Right cardiac atrium (tissue), 5 donors: ENCODE results near the gene USP13. TPM values are rescaled to one million over a fixed set of nuclear protein-coding genes. Genes with fewer than 3 reads are reported as not detected.

Experiments used
- ATAC-seq, 2 donors: fragments of 200-7000 bp; cut with Tn5 transposase; one replicate each; pipeline versions ENCODE4 v1.8.0 to v1.9.1; 2020; ENCODE audit warnings: moderate library complexity in 2 of 2, mild to moderate bottlenecking in 1 of 2
- DNase-seq, 3 donors: peaks; one replicate each; pipeline ENCODE4 v3.0.0-alpha.2; 2020
- H3K27ac ChIP-seq: one replicate; pipeline ENCODE4 v1.5.1; 2013; ENCODE audit warnings: mild to moderate bottlenecking, low read length, control low read depth, moderate library complexity
- H3K27me3 ChIP-seq: one replicate; pipeline ENCODE4 v1.6.1; 2013; ENCODE audit not compliant: control insufficient read depth, insufficient read depth
- H3K4me1 ChIP-seq: one replicate; pipeline ENCODE4 v1.6.1; 2013; ENCODE audit warnings: low read length; ENCODE audit not compliant: control insufficient read depth, insufficient read depth
- H3K4me3 ChIP-seq: one replicate; pipeline ENCODE4 v1.5.1; 2013; ENCODE audit warnings: low read length, control low read depth
- H3K9me3 ChIP-seq: one replicate; pipeline ENCODE4 v1.6.1; 2013; ENCODE audit warnings: low read length; ENCODE audit not compliant: control insufficient read depth
- WGBS: extraction: QIAGEN DNeasy Blood & Tissue Kit; methylation state at CpG from one replicate; pipeline ENCODE4 v1.1.7; 2013; 5-methylcytosine and 5-hydroxymethylcytosine counted together
- intact Hi-C, 4 donors: fragments of 100-400 bp; cut with DNase I; formaldehyde crosslinking; loops; one replicate each; pipeline versions ENCODE4 v1.11.0 to v1.14.0; 2022 to 2023
- polyA plus RNA-seq: library from polyadenylated mRNA; stranded (reverse); fragments of 200-250 nt; gene quantifications from one replicate; pipeline ENCODE4 v1.2.3, GENCODE V29; 2013
- total RNA-seq, 4 donors: library from RNA; stranded (reverse); fragmentation: NEBNext Ultra II Directional; extraction: Animal tissue kit (Norgen Biotek cat#: 25700); gene quantifications; one replicate each; pipeline ENCODE4 v1.2.1, GENCODE V29; 2021
- donor health status: healthy with polysubstance abuse.
- donor health status: DM: no; HTN: yes; CAD: no.
- donor health status: DM: no; HTN: no; CAD: no.
- donor health status: DM: no; HTN: yes; CAD: no; lungs with severe emphysema.
- donor health status: DM: yes; HTN: yes; CAD: no.

Gene USP13
- total and polyA plus RNA-seq, 5 donors = 20.0 to 101 (median 71.0) TPM

GRCh38 chr3:179697736-179698332, 45.0 kb downstream of the USP13 start:
- intact Hi-C loops = no loop called here
- no peak for DNase-seq
- Histone ChIP-seq H3K27ac (no peak overlapping the region), H3K9me3 (no peaks in the 10 kb centered on the region), H3K4me3 (no peak overlapping the region), H3K4me1 (no peaks in the 10 kb centered on the region), H3K27me3 (no peaks in the 10 kb centered on the region)
- no peak for ATAC-seq
- WGBS = 75% methylated on average over 2 of the region's 2 CpGs

- Histone ChIP-seq H3K4me3 (no peak overlapping the region), H3K27ac (no peak overlapping the region), H3K27me3 (no peaks in the 10 kb centered on the region), H3K4me1 (peaks cover 3% of the 10 kb centered on the region), H3K9me3 (no peaks in the 10 kb centered on the region)
- DNase-seq (no peak), ATAC-seq (no peak)
- 95% methylated on average over 4 of the region's 4 CpGs for WGBS
- intact Hi-C loops = no loop called here
Measured at GRCh38 chr3:179700716-179701115, 47.9 kb downstream of the USP13 start.

GRCh38 chr3:179701176-179701827, 48.5 kb downstream of the USP13 start:
- DNase-seq (no peak), ATAC-seq (no peak)
- Histone ChIP-seq H3K9me3 (no peaks in the 10 kb centered on the region), H3K4me3 (no peak overlapping the region), H3K4me1 (peaks cover 3% of the 10 kb centered on the region), H3K27me3 (no peaks in the 10 kb centered on the region), H3K27ac (no peak overlapping the region)
- WGBS = 86% methylated on average over 12 of the region's 12 CpGs
- intact Hi-C loops = no loop called here

GRCh38 chr3:179702271-179702947, 49.6 kb downstream of the USP13 start:
- no peak overlapping the region for H3K27ac ChIP-seq
- no peak for DNase-seq
- H3K27me3 ChIP-seq = no peaks in the 10 kb centered on the region
- 96% methylated on average over 6 of the region's 6 CpGs for WGBS
- no peak for ATAC-seq
- peaks cover 6% of the 10 kb centered on the region for H3K4me1 ChIP-seq
- intact Hi-C loops = no loop called here
- no peaks in the 10 kb centered on the region for H3K9me3 ChIP-seq
- no peak overlapping the region for H3K4me3 ChIP-seq

DNA sequence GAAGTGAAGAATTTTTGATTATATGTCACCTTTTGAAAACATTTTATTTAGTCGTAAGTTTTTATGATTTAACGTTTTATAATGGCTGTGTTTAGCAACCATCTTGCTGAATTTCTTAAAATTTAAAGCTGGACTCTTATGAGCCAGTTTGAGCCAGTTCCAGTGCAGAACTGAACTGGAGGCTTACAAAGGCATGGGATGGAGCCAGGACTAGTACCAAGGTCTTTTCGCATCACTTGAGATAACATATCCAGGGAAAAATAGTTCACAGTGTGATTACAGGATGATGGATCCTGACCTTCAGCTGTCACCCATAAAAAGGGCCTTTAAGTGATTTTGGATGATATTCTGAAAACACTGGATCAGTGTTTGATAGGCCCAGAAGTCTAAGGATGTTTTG, 51.0 kb downstream of the USP13 start:
- H3K4me1 ChIP-seq = peaks cover 8% of the 10 kb centered on the region
- ATAC-seq (no peak), DNase-seq (no peak)
- no peaks in the 10 kb centered on the region for H3K9me3 ChIP-seq
- no peak overlapping the region for H3K27ac ChIP-seq
- WGBS = 75% methylated on average over 3 of the region's 3 CpGs
- H3K4me3 ChIP-seq = no peak overlapping the region
- H3K27me3 ChIP-seq = no peaks in the 10 kb centered on the region
- intact Hi-C loops = no loop called here

- H3K9me3 ChIP-seq = no peaks in the 10 kb centered on the region
- WGBS = 91% methylated on average over 1 of the region's 1 CpG
- intact Hi-C loops = no loop called here
- no peak for ATAC-seq
- DNase-seq = no peak
- no peak overlapping the region for H3K4me3 ChIP-seq
- no peak overlapping the region for H3K27ac ChIP-seq
- no peaks in the 10 kb centered on the region for H3K27me3 ChIP-seq
- H3K4me1 ChIP-seq = peaks cover 8% of the 10 kb centered on the region
Measured at GRCh38 chr3:179706233-179706632, 53.4 kb downstream of the USP13 start.

- intact Hi-C loops = loop anchor here in 1 of 4 donors (10.0 kb wide), 1 partner anchor 55 kb away; the partner anchor contains the start of gene USP13
- Histone ChIP-seq H3K4me1 (peaks cover 9% of the 10 kb centered on the region), H3K27ac (no peak overlapping the region), H3K27me3 (no peaks in the 10 kb centered on the region), H3K4me3 (no peak overlapping the region), H3K9me3 (no peaks in the 10 kb centered on the region)
- no peak for ATAC-seq
- no peak for DNase-seq
- 81% methylated on average over 5 of the region's 5 CpGs for WGBS
Measured at GRCh38 chr3:179710079-179710478, 57.2 kb downstream of the USP13 start.

GRCh38 chr3:179713643-179714090, 60.8 kb downstream of the USP13 start:
- intact Hi-C loops = loop anchor here in 1 of 4 donors (10.0 kb wide), 1 partner anchor 59 kb away; the partner anchor contains the start of gene USP13
- Histone ChIP-seq H3K9me3 (no peaks in the 10 kb centered on the region), H3K27ac (peak overlapping the region; percentile 89), H3K4me3 (no peak overlapping the region), H3K27me3 (no peaks in the 10 kb centered on the region), H3K4me1 (peaks cover 4% of the 10 kb centered on the region)
- ATAC-seq (peak; percentile 43 to 64), DNase-seq (no peak)
- 67% methylated on average over 6 of the region's 6 CpGs for WGBS

DNA sequence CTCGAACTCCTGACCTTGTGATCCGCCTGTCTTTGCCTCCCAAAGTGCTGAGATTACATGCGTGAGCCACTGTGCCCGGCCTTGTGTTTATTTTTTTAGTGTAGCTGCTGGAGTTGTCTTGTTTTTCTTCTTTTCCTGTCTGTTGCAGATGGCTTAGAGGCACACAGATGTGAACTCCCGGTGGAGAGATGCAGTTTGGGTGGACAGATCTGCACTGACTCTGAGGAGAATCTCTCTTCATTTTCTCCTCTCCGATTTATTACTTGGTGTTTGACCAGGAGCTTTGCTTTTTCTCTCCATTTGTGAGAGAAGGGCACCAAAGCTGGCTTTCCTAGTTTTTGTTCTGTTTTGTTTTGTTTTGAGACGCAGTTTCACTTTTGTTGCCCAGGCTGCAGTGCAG, 62.7 kb downstream of the USP13 start:
- ATAC-seq (no peak), DNase-seq (no peak)
- no peaks in the 10 kb centered on the region for H3K9me3 ChIP-seq
- H3K4me3 ChIP-seq = no peak overlapping the region
- no peak overlapping the region for H3K27ac ChIP-seq
- intact Hi-C loops = loop anchor here in 1 of 4 donors (10.0 kb wide), 1 partner anchor 61 kb away; the partner anchor contains the start of gene USP13
- WGBS = 91% methylated on average over 7 of the region's 7 CpGs
- H3K4me1 ChIP-seq = peaks cover 4% of the 10 kb centered on the region
- H3K27me3 ChIP-seq = no peaks in the 10 kb centered on the region

GRCh38 chr3:179716226-179716625, 63.4 kb downstream of the USP13 start:
- intact Hi-C loops = loop anchor here in 1 of 4 donors (10.0 kb wide), 1 partner anchor 61 kb away; the partner anchor contains the start of gene USP13
- Histone ChIP-seq H3K4me3 (no peak overlapping the region), H3K9me3 (no peaks in the 10 kb centered on the region), H3K4me1 (peaks cover 4% of the 10 kb centered on the region), H3K27me3 (no peaks in the 10 kb centered on the region), H3K27ac (no peak overlapping the region)
- ATAC-seq (no peak), DNase-seq (no peak)
- 98% methylated on average over 4 of the region's 4 CpGs for WGBS

GRCh38 chr3:179716811-179717210, 64.0 kb downstream of the USP13 start:
- Histone ChIP-seq H3K4me3 (no peak overlapping the region), H3K4me1 (peaks cover 4% of the 10 kb centered on the region), H3K9me3 (no peaks in the 10 kb centered on the region), H3K27ac (no peak overlapping the region), H3K27me3 (no peaks in the 10 kb centered on the region)
- 70% methylated on average over 2 of the region's 2 CpGs for WGBS
- intact Hi-C loops = loop anchor here in 1 of 4 donors (10.0 kb wide), 1 partner anchor 62 kb away; the partner anchor contains the start of gene USP13
- ATAC-seq (no peak), DNase-seq (no peak)
